Measurements from ENCODE around the gene LRRC56.

- TF ChIP-seq REST (IDR thresholded peaks at IDR 0.05; ENCODE audit: insufficient replicate concordance, low read depth) (no peak), CTCF (IDR thresholded peaks at IDR 0.05; ENCODE audit: insufficient read depth, low read length) (no peak), POLR2AphosphoS5 (IDR thresholded peaks at IDR 0.05; ENCODE audit: low read depth) (no peak), SPI1 (IDR thresholded peaks at IDR 0.05; ENCODE audit: borderline replicate concordance, low read depth) (no peak), GABPA (IDR thresholded peaks at IDR 0.05; ENCODE audit: low read depth) (no peak)
These were observed 18.7 kb downstream of the LRRC56 start for GRCh38 chr11:555780-556661.

Data from HL-60 (cell line).